CD8-positive, alpha-beta memory T cell (primary cell): ENCODE results near the gene AUTS2. TPM values are rescaled to one million over a fixed set of nuclear protein-coding genes. Genes with fewer than 3 reads are reported as not detected.

Experiments
- CTCF ChIA-PET: fragments of 350-600 bp; sonication (Branson Sonifier 250); formaldehyde crosslinking; loops from one replicate; lab custom pipeline; 2021; ENCODE audit warnings: antibody characterized with exemption; lab: Charles Lee
- POLR2A ChIA-PET: fragments of 350-600 bp; sonication (Branson Sonifier 250); formaldehyde crosslinking; loops from one replicate; lab custom pipeline; 2021; ENCODE audit warnings: antibody characterized with exemption; lab: Charles Lee
- DNase-seq, 5 donors: peaks; one replicate each; pipeline versions ENCODE4 v3.0.0 to v3.0.0-alpha.2; 2020 to 2022; ENCODE audit warnings: mixed read lengths in 1 of 5
- H3K27ac ChIP-seq: one replicate; pipeline ENCODE4 v1.7.0; 2013; ENCODE audit warnings: low read depth, mild to moderate bottlenecking, low read length, moderate library complexity
- H3K27me3 ChIP-seq: 2 replicates; pipeline ENCODE4 v1.7.0; 2013; ENCODE audit warnings: low read length, mild to moderate bottlenecking; ENCODE audit not compliant: insufficient read depth, poor library complexity, severe bottlenecking
- H3K36me3 ChIP-seq: 2 replicates; pipeline ENCODE4 v1.7.0; 2013; ENCODE audit warnings: mild to moderate bottlenecking, low read length, moderate library complexity; ENCODE audit not compliant: insufficient read depth
- H3K4me1 ChIP-seq: 2 replicates; pipeline ENCODE4 v1.7.0; 2013; ENCODE audit warnings: mild to moderate bottlenecking, low read length, moderate library complexity; ENCODE audit not compliant: insufficient read depth
- H3K4me3 ChIP-seq: 2 replicates; pipeline ENCODE4 v1.7.0; 2013; ENCODE audit warnings: mild to moderate bottlenecking, low read length
- H3K9me3 ChIP-seq: 2 replicates; pipeline ENCODE4 v1.7.0; 2013; ENCODE audit warnings: mild to moderate bottlenecking, low read length
- H3K27ac Mint-ChIP-seq, 8 donors: one replicate each; pipeline ENCODE4 v1.8.0; 2020 to 2021; ENCODE audit warnings: mixed read lengths in 8 of 8, mild to moderate bottlenecking in 6 of 8, inconsistent platforms in 3 of 8, moderate library complexity in 3 of 8
- H3K27me3 Mint-ChIP-seq, 2 donors: one replicate each; pipeline ENCODE4 v1.8.0; 2020 to 2021; ENCODE audit warnings: mixed read lengths in 2 of 2, mild to moderate bottlenecking in 1 of 2, moderate library complexity in 1 of 2
- H3K36me3 Mint-ChIP-seq, 3 donors: one replicate each; pipeline ENCODE4 v1.8.0; 2020 to 2021; ENCODE audit warnings: mixed read lengths in 3 of 3, inconsistent platforms in 1 of 3, mild to moderate bottlenecking in 1 of 3
- H3K4me1 Mint-ChIP-seq, 3 donors: one replicate each; pipeline ENCODE4 v1.8.0; 2020 to 2021; ENCODE audit warnings: mixed read lengths in 3 of 3, inconsistent platforms in 1 of 3, mild to moderate bottlenecking in 1 of 3
- H3K4me3 Mint-ChIP-seq, 7 donors: one replicate each; pipeline ENCODE4 v1.8.0; 2020 to 2021; ENCODE audit warnings: mixed read lengths in 7 of 7, mild to moderate bottlenecking in 6 of 7, moderate library complexity in 4 of 7, inconsistent platforms in 2 of 7
- H3K9me3 Mint-ChIP-seq, 5 donors: one replicate each; pipeline ENCODE4 v1.8.0; 2020 to 2022; ENCODE audit warnings: mixed read lengths in 5 of 5, mild to moderate bottlenecking in 3 of 5, moderate library complexity in 2 of 5, inconsistent platforms in 1 of 5
- polyA plus RNA-seq: library from polyadenylated mRNA; unstranded; fragments of 300-500 nt; fragmentation: Illumina TruSeq; gene quantifications from one replicate; pipeline ENCODE4 v1.2.3, GENCODE V29; 2021
- total RNA-seq, 2 experiments: library from RNA; stranded (reverse); gene quantifications; one replicate each; pipeline ENCODE4 v1.2.3, GENCODE V29; 2021

The AUTS2 gene
- total and polyA plus RNA-seq, 3 experiments from 2014 or later: 4.4 to 9.9 (median 5.3) TPM

DNA sequence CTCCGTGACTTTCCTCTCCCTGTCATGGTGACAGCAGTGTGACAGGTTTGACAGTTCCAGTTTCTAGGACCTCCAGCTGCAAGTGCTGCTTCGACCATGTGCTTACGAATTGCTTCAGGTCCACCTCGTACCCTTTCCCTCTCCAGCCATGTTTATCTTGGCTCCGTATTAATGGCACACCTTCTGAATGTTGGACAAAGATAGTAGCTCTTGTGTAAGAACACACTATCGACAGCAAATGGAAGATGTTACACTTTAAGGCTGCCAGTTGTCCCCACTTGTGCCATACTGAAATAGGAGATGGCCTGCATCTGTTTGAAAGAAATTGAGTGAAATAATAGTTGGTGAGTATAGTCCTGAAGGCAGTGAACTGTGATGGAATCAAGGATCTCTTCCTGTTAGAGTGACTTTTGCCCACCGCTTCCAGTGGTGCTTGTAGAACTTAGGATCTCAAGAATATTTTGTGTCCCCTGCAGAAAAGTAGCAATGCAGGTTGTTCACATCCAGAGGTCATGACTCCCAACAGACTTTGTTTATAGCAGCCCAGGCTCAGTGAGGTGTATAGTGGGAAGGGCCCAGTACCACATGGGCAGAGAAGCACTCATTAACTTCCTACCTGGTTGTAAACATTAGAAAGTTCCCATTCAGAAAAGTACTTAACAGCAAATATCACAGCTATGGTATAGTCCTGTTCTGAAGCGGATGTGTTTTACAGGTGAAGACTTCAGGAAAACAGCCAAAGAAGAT, 904.0 kb downstream of the AUTS2 start:
- Histone ChIP-seq H3K27me3 (no peaks in the 10 kb centered on the region), H3K4me1 (no peaks in the 10 kb centered on the region), H3K4me3 (no peak overlapping the region), H3K27ac (no peak overlapping the region), H3K9me3 (no peaks in the 10 kb centered on the region), H3K36me3 (no peaks in the 10 kb centered on the region)
- H3K36me3 Mint-ChIP-seq: no peaks in the 10 kb centered on the region
- no peak for DNase-seq
- H3K9me3 Mint-ChIP-seq: no peaks in the 10 kb centered on the region
- ChIA-PET CTCF (no interaction called here), POLR2A (no interaction called here)
- H3K27ac Mint-ChIP-seq: no peak overlapping the region
- no peaks in the 10 kb centered on the region for H3K27me3 Mint-ChIP-seq
- no peaks in the 10 kb centered on the region for H3K4me1 Mint-ChIP-seq
- no peak overlapping the region for H3K4me3 Mint-ChIP-seq

GRCh38 chr7:70504254-70504653, 906.0 kb downstream of the AUTS2 start:
- Histone ChIP-seq H3K27me3 (no peaks in the 10 kb centered on the region), H3K4me3 (no peak overlapping the region), H3K27ac (no peak overlapping the region), H3K9me3 (no peaks in the 10 kb centered on the region), H3K36me3 (no peaks in the 10 kb centered on the region), H3K4me1 (no peaks in the 10 kb centered on the region)
- Mint-ChIP-seq H3K36me3 (no peaks in the 10 kb centered on the region), H3K9me3 (no peaks in the 10 kb centered on the region), H3K4me3 (no peak overlapping the region), H3K27ac (no peak overlapping the region), H3K4me1 (no peaks in the 10 kb centered on the region), H3K27me3 (no peaks in the 10 kb centered on the region)
- ChIA-PET CTCF (no interaction called here), POLR2A (no interaction called here)
- no peak for DNase-seq

DNA sequence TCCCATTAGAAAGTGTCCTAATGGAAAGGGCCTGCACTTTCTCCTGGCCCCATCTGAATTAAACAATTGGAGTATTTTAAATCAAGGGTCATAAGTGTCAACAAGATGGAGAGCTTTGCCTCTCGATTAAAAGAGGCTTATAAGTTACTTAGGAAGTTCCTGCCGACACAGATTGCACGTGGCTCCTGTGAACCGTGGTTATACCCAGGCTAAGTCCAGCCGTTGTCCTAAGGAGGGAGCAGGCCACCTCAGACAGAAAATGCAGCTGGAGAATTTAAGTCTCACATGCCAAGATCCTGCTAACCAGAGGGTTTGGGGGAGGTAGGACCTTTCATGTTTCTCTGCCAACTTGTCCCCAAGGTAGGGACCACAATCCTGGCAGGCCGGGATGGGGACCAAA, 907.2 kb downstream of the AUTS2 start:
- H3K9me3 ChIP-seq: no peaks in the 10 kb centered on the region
- Mint-ChIP-seq H3K27me3 (no peaks in the 10 kb centered on the region), H3K27ac (no peak overlapping the region), H3K36me3 (no peaks in the 10 kb centered on the region), H3K4me1 (no peaks in the 10 kb centered on the region), H3K4me3 (no peak overlapping the region), H3K9me3 (no peaks in the 10 kb centered on the region)
- H3K36me3 ChIP-seq: no peaks in the 10 kb centered on the region
- POLR2A ChIA-PET: no interaction called here
- no peak overlapping the region for H3K27ac ChIP-seq
- H3K4me1 ChIP-seq: no peaks in the 10 kb centered on the region
- no peak for DNase-seq
- H3K27me3 ChIP-seq: no peaks in the 10 kb centered on the region
- CTCF ChIA-PET: interaction anchor here (1.6 kb wide), 1 partner anchor 85 kb away, joined by 3 read pairs; no protein-coding TSS in a partner anchor
- no peak overlapping the region for H3K4me3 ChIP-seq

DNA sequence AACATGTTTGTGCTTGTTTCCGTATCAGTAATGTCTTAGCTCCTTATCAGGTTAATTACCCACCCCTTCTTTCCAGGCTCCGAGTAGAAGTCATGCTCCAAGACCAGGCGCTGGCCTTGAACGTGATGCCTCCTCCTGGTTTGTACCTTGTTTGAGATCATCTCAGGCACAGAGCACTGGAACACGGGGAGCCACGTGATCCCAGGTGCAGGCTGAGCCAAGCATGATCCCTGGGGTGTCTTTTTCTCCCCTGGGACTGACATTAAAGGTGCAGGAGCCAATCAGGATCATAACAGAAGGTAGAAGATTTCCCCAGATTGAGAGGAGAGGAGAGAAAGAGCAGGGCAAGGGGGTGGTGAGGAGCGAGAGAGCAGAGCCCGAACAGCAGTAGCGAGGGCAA, 907.6 kb downstream of the AUTS2 start:
- no peak overlapping the region for H3K27ac Mint-ChIP-seq
- H3K36me3 ChIP-seq: no peaks in the 10 kb centered on the region
- no peaks in the 10 kb centered on the region for H3K36me3 Mint-ChIP-seq
- H3K4me3 ChIP-seq: no peak overlapping the region
- DNase-seq: no peak
- H3K27ac ChIP-seq: no peak overlapping the region
- ChIA-PET POLR2A (no interaction called here), CTCF (interaction anchor here (0.7 to 1.6 kb wide), 2 partner anchors 85 to 189 kb away, joined by 3 read pairs; no protein-coding TSS in a partner anchor)
- no peaks in the 10 kb centered on the region for H3K27me3 ChIP-seq
- H3K4me3 Mint-ChIP-seq: no peak overlapping the region
- H3K4me1 Mint-ChIP-seq: no peaks in the 10 kb centered on the region
- H3K9me3 ChIP-seq: no peaks in the 10 kb centered on the region
- no peaks in the 10 kb centered on the region for H3K4me1 ChIP-seq
- no peaks in the 10 kb centered on the region for H3K9me3 Mint-ChIP-seq
- H3K27me3 Mint-ChIP-seq: no peaks in the 10 kb centered on the region

- no peak overlapping the region for H3K27ac Mint-ChIP-seq
- no peak overlapping the region for H3K4me3 Mint-ChIP-seq
- no peaks in the 10 kb centered on the region for H3K9me3 Mint-ChIP-seq
- Histone ChIP-seq H3K9me3 (no peaks in the 10 kb centered on the region), H3K36me3 (no peaks in the 10 kb centered on the region), H3K4me1 (no peaks in the 10 kb centered on the region), H3K27ac (no peak overlapping the region), H3K4me3 (no peak overlapping the region), H3K27me3 (no peaks in the 10 kb centered on the region)
- CTCF ChIA-PET: interaction anchor here (0.7 to 1.6 kb wide), 2 partner anchors 86 to 188 kb away, joined by 3 read pairs; no protein-coding TSS in a partner anchor
- H3K4me1 Mint-ChIP-seq: no peaks in the 10 kb centered on the region
- no peaks in the 10 kb centered on the region for H3K36me3 Mint-ChIP-seq
- POLR2A ChIA-PET: no interaction called here
- no peaks in the 10 kb centered on the region for H3K27me3 Mint-ChIP-seq
- DNase-seq: no peak
Observed at GRCh38 chr7:70506434-70506833, 908.2 kb downstream of the AUTS2 start.

DNA sequence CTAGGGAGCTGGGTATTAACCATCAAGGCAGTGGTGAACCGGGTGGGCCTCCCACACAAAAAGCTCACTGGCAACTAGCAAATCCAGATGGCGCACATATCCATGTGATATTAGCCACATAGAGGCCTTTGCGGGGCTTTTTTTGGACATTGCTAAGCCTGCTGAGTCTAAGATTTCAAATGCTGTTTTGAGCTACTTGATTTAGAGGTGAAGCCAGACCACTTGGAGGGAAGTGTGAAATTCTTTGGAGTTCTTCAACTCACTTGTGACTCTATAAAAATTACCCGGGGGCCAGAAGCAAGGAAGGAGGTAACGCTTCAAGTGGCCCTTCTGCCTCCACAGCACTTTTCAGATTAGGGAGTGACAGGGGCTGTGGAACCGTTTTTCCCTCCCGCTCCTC, 913.9 kb downstream of the AUTS2 start:
- peaks cover 4 to 11% of the 10 kb centered on the region in 2 donors for H3K27me3 Mint-ChIP-seq
- no peak overlapping the region for H3K4me3 ChIP-seq

DNA sequence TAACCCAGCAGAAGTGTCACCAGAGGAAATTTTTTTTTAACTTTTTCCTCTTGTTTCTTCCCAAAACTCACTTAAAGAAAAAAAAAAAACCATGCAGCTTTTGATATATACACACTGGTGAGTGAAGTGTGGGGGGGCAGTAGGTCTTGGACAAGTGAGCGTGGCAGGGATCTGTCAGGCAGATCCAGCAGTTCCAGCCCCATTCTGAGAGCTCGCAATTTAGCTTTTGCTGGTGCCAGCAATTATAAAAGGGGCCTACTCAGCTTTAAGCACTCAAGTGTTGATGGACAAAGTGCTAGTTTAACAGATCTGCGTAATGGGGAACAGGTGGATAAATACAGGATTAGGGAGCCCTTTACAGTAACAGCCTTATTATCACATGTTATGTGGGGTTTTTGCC, 914.5 kb downstream of the AUTS2 start:
- Histone ChIP-seq H3K27me3 (no peaks in the 10 kb centered on the region), H3K36me3 (no peaks in the 10 kb centered on the region), H3K9me3 (no peaks in the 10 kb centered on the region), H3K4me3 (no peak overlapping the region), H3K4me1 (no peaks in the 10 kb centered on the region), H3K27ac (no peak overlapping the region)
- Mint-ChIP-seq H3K27me3 (peaks cover 4 to 11% of the 10 kb centered on the region in 2 donors), H3K36me3 (peaks cover 0 to 3% (median 0%) of the 10 kb centered on the region in 3 donors), H3K9me3 (peaks cover 0 to 3% (median 0%) of the 10 kb centered on the region in 5 donors), H3K4me3 (no peak overlapping the region), H3K4me1 (no peaks in the 10 kb centered on the region), H3K27ac (no peak overlapping the region)
- POLR2A ChIA-PET: no interaction called here
- CTCF ChIA-PET: no interaction called here
- DNase-seq: no peak

More for the DNA sequence above, 913.9 kb downstream of the AUTS2 start:
- H3K4me1 ChIP-seq: no peaks in the 10 kb centered on the region
- Mint-ChIP-seq H3K9me3 (peaks cover 0 to 3% (median 0%) of the 10 kb centered on the region in 5 donors), H3K36me3 (peaks cover 0 to 3% (median 0%) of the 10 kb centered on the region in 3 donors), H3K4me3 (no peak overlapping the region), H3K27ac (no peak overlapping the region), H3K4me1 (no peaks in the 10 kb centered on the region)
- CTCF ChIA-PET: no interaction called here
- H3K27me3 ChIP-seq: no peaks in the 10 kb centered on the region
- H3K27ac ChIP-seq: no peak overlapping the region
- POLR2A ChIA-PET: no interaction called here
- H3K36me3 ChIP-seq: no peaks in the 10 kb centered on the region
- H3K9me3 ChIP-seq: no peaks in the 10 kb centered on the region
- DNase-seq: no peak

DNA sequence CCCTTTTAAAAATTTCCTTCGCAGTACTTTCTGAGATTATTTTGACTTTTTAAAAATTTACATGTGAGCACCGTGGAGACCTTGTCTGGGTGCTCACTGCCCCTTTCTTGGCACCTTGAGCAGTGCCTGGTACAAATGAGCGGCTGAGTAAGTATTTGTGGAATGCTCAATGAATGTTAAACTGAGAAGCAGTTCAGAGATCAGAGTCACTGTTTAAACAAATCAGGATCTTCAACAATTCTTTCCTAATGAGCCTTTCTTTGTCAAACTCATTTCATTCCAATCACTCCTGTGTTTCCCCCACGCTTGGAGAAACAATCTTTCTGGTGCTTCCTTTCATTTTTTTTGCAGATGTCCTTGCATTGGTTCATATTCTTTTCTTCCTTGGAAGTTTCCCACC, 922.3 kb downstream of the AUTS2 start:
- Mint-ChIP-seq H3K27me3 (peaks cover 4% of the 10 kb centered on the region in 2 donors), H3K4me1 (no peaks in the 10 kb centered on the region), H3K36me3 (no peaks in the 10 kb centered on the region), H3K27ac (no peak overlapping the region), H3K4me3 (no peak overlapping the region), H3K9me3 (no peaks in the 10 kb centered on the region)
- Histone ChIP-seq H3K27ac (no peak overlapping the region), H3K36me3 (no peaks in the 10 kb centered on the region), H3K27me3 (no peaks in the 10 kb centered on the region), H3K9me3 (no peaks in the 10 kb centered on the region), H3K4me3 (no peak overlapping the region), H3K4me1 (no peaks in the 10 kb centered on the region)
- ChIA-PET POLR2A (no interaction called here), CTCF (no interaction called here)
- no peak for DNase-seq
